GM10266 (cell line): ENCODE measurements around the gene IKBKE.

Experiments used
- DNase-seq: peaks from one replicate; pipeline ENCODE4 v3.0.0; 2012; ENCODE audit errors: extremely low spot score
- TF ChIP-seq, protein P1 (sequence below): IDR thresholded peaks from 2 replicates; pipeline ENCODE4 v1.5.1; 2012; ENCODE audit warnings: mild to moderate bottlenecking, low read depth; ENCODE audit not compliant: control insufficient read depth, insufficient read depth; ENCODE audit errors: missing control alignments

IKBKE gene

DNA sequence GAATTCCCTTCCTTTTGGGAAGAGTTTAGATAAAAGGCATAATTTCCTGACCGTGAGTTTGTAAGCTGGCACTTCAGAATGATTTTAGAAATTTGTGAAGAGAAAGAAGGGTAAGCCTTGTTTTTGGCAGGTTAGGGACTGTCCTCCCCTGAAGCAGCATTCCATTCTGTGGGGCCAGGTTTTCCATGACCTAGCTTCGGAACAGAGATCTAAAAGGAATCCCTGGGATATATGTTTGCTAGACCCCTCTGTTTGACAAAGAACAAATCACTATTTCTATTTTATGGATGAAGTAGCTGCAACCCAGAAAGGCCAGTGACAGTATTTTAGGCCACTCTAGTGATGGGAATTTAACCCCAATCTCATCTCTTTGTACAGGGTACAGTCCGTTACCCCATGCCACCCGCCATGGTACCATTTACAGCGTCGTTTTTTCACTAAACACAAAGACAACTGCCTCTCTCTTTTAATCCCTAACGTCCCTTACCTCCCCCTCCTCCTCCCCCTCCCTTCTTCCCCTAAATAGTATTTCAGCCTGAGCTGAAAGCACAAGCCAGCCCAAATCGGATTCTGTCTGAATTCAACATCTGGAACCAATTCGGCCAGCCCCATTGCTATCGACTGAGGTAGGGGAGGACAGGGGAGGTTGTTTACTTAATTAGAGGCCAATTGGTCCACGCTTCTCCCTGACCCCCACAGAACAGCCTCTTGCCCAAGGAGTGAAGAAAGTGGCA is 23.4 kb upstream of the IKBKE start:
- TF ChIP-seq, protein P1, sequence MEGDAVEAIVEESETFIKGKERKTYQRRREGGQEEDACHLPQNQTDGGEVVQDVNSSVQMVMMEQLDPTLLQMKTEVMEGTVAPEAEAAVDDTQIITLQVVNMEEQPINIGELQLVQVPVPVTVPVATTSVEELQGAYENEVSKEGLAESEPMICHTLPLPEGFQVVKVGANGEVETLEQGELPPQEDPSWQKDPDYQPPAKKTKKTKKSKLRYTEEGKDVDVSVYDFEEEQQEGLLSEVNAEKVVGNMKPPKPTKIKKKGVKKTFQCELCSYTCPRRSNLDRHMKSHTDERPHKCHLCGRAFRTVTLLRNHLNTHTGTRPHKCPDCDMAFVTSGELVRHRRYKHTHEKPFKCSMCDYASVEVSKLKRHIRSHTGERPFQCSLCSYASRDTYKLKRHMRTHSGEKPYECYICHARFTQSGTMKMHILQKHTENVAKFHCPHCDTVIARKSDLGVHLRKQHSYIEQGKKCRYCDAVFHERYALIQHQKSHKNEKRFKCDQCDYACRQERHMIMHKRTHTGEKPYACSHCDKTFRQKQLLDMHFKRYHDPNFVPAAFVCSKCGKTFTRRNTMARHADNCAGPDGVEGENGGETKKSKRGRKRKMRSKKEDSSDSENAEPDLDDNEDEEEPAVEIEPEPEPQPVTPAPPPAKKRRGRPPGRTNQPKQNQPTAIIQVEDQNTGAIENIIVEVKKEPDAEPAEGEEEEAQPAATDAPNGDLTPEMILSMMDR, result no peak
- DNase-seq, result no peak

DNA sequence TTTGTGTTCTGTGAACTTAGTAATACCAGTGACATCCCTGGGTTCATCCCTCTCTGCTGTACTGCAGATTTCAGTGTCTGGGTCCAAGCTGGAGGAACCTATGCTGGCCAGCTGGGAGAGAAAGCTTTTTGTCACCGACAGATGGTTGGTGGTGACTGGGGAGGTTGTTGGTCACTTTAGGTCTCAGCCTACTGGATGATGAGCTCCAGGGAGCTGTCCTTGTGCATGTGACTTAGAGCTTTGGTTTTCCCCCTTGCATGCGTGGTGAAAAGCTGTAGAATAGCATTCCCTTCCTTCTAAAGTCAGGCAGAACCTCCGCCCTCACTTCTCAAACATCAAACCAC is 22.9 kb upstream of the IKBKE start:
- TF ChIP-seq, protein P1, result no peak
- DNase-seq, result no peak

DNA sequence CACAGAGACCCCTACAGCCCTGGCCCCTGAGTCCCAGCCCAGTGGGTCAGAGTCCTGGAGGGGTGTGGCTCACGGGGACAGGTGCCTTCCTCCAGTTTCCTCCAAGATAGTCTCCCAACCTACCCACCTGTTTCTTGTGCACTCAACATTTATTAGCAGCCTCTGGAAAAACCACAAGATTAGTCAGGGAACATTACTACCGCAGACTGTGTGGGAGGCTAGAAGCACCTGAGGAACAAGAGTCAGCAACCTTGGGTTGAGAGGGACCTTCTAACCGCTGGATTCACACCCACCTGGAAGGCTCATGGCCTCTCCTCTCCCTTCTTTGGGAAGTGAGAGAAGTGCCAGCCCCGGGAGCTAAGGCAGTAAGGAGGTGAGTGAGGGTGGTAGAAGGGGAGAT is 22.5 kb upstream of the IKBKE start:
- TF ChIP-seq, protein P1, result no peak
- DNase-seq, result no peak

DNA sequence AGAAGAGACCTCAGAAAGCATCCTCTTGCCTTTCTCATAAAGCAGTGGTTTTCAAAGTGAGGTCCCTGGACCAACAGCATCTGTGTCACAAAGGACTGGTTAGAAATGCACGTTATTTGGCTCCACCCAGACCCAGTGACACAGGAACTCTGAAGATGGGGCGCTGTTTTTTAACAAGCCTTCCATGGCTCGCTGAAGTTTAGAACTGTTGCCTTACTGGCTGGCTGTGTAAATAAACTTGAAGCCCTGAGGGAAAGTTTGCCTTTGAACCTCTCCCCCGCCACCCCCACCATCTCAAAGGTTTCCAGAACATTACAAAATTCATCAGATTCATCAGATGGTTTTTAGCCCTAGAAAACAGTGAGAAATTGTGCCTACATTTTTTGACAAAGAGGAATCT is 21.8 kb upstream of the IKBKE start:
- TF ChIP-seq, protein P1, result no peak
- no peak for DNase-seq

DNA sequence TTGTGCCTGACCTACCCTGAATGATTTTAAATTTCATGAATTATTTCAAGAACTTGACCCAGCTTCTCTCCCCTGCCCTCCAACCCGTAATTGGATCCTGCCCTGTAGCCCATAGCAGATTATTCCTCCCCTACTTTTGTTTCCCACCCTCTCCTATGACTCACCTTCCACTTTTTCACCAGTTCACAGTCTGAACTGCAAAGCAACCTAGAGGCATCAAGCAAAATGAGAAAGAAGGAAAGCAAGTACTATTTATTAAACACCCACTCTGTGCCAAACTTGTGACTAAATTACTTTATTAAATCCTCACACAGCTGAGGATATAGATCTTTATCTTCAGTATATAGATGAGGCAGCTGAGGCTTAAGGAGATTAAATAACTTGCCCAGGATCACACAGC is 20.7 kb upstream of the IKBKE start:
- TF ChIP-seq, protein P1, result no peak
- DNase-seq, result no peak

DNA sequence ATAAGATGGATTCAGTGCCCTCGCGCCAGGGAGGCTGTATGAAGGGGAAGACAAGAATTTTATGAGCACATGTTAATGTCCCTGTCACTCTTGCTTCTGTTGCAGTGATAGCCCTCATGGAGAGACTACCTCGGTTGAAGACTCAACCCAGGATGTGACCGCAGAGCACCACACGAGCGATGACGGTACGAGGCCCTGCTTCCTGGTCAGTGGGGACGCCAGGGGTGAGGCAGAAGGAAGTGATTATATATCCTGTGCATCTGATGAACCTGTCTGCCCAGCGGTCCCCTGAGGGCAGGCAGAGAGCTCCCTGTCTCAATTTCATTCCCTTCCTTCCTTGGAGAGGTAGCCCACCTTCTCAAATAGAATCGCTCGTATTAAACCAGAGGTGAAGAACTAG is 20.0 kb upstream of the IKBKE start:
- no peak for DNase-seq
- TF ChIP-seq, protein P1, result no peak

DNA sequence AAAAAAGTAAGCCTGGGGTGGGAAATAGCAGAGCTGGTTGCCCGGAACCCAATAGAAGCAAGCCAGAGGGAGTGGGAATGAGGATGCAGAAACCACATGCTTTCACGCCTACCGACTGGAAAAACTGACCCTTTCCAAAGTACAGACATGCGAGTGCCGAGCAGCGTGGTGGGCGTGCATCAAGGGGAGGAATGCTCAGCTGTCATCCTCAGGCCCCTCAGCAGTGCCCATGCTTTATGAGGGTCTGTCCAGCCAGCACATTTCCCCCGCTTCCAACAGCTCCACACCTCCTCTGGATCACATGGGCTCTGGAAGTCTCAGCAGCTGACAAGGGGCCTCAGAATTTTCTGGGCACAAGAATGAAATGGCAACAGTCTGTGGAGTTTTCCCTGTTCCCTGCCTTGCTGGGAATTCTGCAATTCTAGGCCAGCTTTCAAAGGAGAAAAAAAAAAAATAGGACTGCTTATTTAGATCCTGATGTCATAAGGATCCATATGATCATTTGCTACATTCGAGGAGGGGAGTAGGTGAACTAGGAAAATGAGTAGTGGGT is 19.1 kb upstream of the IKBKE start:
- DNase-seq, result no peak
- TF ChIP-seq, protein P1, result no peak
